GM18519 (cell line): ENCODE measurements around the gene ETV2.
"Not testable (repeated sequence)": the region's sequence is repeated elsewhere in the genome, so short reads cannot be mapped to it uniquely, and the experiment has no call there.

Experiments
- ATAC-seq: cut with Tn5 transposase; IDR thresholded peaks from one replicate; pipeline ENCODE4 v1.9.1; 2021; ENCODE audit warnings: mild to moderate bottlenecking, moderate library complexity; ENCODE audit not compliant: unreplicated experiment, low FRiP score

The ETV2 gene, protein sequence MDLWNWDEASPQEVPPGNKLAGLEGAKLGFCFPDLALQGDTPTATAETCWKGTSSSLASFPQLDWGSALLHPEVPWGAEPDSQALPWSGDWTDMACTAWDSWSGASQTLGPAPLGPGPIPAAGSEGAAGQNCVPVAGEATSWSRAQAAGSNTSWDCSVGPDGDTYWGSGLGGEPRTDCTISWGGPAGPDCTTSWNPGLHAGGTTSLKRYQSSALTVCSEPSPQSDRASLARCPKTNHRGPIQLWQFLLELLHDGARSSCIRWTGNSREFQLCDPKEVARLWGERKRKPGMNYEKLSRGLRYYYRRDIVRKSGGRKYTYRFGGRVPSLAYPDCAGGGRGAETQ

DNA sequence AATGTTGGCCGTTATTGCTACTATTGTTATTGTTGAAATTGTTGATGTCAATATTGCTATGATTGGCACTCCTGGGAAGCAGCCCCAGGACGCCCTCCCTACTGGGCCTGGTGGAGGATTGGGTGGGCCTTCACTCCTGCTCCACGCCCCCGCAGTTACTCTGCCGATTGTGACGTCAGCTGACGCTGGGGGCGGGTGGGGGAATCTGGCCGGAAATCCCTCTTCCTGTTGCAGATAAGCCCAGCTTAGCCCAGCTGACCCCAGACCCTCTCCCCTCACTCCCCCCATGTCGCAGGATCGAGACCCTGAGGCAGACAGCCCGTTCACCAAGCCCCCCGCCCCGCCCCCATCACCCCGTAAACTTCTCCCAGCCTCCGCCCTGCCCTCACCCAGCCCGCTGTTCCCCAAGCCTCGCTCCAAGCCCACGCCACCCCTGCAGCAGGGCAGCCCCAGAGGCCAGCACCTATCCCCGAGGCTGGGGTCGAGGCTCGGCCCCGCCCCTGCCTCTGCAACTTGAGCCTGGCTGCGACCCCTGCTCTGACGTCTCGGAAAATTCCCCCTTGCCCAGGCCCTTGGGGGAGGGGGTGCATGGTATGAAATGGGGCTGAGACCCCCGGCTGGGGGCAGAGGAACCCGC is at the start of gene ETV2:
ETV2 (plus strand) TSS at position 231 of the 637 bp plus-strand sequence. CDS start 716 bp downstream, outside the sequence.
- no peak for ATAC-seq

- no peak for ATAC-seq
These were observed 49.3 kb upstream of the ETV2 start for GRCh38 chr19:35592226-35592625.

DNA sequence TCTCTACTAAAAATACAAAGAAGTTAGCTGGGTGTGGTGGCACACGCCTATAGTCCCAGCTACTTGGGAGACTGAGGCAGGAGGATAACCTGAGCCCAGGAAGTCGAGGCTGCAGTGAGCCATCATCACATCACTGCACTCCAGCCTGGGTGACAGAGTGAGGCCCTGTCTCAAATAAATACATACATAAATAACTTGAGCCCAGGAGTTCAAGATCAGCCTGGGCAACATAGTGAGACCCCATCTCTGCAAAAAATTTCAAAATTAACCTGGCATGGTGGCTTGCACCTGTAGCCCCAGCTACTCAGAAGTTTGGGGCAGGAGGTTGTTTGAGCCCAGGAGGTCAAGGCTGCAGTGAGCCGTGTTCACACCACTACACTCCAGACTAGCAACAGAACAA is 46.5 kb upstream of the ETV2 start:
- ATAC-seq: not testable (repeated sequence)

GRCh38 chr19:35595928-35596327 is 45.6 kb upstream of the ETV2 start:
- ATAC-seq: no peak

GRCh38 chr19:35596366-35596999 is 45.1 kb upstream of the ETV2 start:
- ATAC-seq: peak; percentile 42

DNA sequence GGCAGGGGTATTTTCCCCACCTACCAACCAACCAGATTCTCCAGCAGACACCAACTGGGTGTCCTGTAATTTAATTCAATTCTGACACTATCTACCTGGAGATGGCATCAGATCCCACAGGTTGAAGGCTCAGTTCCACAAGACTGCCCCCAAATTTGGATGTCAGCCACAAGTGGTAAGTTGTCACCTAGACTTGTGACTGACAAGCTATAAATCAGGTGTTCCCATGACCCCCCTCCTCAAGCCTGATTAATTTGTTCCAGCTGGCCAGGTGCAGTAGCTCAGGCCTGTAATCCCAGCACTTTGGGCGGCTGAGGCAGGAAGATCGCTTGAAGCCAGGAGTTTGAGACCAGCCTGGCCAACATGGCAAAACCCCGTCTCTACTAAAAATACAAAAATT is 39.6 kb upstream of the ETV2 start:
- no peak for ATAC-seq

DNA sequence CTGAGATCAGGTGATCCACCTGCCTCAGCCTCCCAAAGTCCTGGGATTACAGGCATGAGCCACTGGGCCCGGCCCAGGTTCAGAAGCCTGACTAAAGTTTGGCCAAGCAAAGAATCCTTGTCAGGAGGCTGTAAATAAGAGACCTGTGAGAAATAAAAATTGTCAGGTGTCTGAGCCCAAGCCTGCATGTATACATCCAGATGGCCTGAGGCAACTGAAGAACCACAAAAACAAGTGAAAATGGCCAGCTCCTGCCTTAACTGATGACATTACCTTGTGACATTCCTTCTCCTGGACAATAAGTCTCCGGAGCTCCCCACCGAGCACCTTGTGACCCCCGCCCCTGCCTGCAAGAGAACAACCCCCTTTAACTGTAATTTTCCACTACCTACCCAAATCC is 37.1 kb upstream of the ETV2 start:
- not testable (repeated sequence) for ATAC-seq

DNA sequence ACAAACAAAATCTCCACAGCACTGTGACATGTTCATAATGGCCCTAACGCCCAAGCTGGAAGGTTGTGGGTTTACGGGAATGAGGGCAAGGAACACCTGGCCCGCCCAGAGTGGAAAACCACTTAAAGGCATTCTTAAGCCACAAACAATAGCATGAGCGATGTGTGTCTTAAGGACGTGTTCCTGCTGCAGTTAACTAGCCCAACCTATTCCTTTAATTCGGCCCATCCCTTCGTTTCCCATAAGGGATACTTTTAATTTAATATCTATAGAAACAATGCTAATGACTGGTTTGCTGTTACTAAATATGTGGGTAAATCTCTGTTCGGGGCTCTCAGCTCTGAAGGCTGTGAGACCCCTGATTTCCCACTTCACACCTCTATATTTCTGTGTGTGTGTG is 34.4 kb upstream of the ETV2 start:
- not testable (repeated sequence) for ATAC-seq

DNA sequence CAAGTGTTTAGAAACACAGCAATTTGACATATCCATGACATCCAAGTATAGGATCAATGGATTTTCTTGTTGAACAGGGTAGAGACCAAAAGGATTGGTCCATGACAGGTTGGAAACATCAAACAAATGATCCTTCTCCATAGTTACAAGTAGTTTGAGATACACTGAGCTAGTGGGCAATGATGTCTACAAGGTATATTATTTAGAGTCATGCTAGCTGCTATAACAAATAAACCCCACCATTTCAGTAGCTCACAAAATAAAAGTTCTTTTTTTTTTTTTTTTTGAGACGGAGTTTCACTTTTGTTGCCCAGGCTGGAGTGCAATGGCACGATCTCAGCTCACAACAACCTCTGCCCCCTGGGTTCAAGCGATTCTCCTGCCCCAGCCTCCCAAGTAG is 33.9 kb upstream of the ETV2 start:
- no peak for ATAC-seq

- ATAC-seq: no peak
These were observed 33.3 kb upstream of the ETV2 start for GRCh38 chr19:35608251-35608650.

DNA sequence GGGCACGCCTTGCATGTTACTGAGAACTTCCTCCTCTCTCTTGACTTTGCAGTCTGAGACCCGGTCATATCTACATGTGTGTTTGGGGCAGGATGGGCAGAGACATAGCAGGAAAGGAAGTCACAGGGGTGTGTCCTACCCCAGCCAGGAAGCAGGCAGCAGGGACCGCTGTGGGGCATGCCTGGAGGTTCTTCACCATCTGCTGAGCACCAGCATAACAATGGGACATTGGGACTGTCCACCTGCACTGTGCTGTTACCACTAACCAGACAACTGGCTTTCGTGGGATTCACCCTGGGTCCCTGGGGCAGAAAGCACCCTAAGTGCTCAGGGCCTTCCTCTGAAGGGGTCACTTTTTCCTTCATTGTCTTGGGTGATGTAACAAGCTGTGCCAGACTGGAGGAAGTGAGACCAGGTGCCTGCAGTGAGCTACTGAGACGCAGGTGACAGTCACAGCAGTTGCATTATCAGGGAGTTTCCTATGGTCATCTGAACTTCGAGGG is 31.6 kb upstream of the ETV2 start:
- ATAC-seq: no peak

DNA sequence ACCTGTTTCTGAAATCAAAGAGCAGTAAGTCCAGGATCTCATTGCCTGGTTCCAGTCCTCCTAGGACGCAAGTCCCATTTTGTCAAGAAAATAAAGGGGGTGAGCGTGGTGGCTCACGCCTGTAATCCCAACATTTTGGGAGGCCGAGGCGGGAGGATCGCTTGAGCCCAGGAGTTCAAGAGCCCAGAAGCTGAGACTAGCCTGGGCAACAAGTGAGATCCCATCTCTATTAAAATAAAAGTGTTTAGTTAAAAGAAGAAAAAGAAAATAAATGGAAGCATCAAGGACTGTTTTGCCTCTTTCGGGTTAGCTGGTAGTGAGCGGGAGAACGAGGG is 29.4 kb upstream of the ETV2 start:
- ATAC-seq: no peak

DNA sequence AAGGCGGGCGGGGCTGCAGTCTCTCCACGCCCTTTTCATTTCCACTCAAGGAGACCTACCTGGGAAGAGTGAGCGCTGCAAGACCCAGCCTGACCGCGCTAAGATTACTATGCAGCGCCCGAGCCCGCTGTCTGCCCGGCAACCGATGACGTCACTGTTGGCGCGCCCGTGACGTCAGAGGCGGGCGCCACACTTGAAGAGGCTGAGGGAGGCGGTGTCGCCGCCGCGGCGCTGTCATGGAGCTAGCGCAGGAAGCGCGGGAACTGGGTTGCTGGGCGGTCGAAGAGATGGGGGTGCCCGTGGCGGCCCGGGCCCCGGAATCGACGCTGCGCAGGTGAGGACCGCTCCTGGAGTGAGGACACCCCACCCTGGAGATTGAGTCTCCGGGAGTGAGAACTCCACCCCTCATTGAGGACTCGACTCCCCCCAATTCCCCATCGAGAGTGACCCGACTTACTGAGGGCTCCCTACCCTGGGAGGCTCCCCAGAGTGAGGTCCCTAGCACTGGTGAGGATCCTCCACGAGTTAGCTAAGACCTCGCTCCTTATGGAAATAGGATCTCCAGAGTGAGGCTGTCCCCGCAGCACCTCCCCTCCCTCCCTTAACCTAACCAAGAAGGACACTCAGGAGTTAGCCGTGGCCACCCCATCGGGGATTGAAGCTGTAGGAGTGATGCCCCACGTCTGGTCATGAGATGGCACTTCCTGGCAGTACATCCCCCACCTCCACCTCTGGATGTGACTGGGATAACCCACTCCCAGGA is 28.8 kb upstream of the ETV2 start, which contains the start of gene HAUS5:
HAUS5 (plus strand) TSS at position 177 of the 763 bp plus-strand sequence; CDS start at position 237, 60 bp downstream.
- peak; percentile 55 for ATAC-seq

DNA sequence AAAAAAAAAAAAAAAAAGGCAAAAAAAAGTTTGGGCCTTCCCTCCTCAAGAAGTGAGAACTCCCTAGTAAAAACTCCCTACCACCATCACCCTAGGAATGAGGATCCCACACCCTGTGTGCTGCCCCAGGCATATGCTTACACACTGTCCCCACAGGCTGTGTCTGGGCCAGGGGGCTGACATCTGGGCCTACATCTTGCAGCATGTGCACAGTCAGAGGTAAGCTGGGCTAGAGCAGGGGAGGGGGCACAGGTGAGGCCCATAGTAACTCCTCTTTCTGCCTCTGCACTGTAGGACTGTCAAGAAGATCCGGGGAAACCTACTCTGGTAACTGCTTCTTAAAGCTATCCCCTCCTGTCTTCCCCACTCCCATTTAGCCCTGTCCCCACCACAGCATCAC is 28.0 kb upstream of the ETV2 start:
- no peak for ATAC-seq

DNA sequence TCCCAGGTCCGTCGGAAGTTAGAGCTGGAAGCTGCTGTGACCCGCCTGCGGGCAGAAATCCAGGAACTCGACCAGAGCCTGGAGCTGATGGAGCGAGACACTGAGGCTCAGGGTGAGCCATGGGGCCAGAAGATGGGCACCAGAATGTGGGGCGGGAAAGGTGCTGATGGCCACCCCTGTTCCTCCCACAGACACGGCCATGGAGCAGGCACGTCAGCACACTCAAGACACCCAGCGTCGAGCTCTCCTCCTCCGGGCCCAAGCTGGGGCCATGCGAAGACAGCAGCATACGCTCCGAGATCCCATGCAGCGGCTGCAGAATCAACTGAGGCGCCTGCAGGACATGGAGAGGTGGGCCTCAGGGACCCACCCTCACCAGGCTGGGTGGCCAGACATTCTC is 26.5 kb upstream of the ETV2 start:
- ATAC-seq: no peak

GRCh38 chr19:35618857-35619256 is 22.7 kb upstream of the ETV2 start:
- ATAC-seq: no peak

DNA sequence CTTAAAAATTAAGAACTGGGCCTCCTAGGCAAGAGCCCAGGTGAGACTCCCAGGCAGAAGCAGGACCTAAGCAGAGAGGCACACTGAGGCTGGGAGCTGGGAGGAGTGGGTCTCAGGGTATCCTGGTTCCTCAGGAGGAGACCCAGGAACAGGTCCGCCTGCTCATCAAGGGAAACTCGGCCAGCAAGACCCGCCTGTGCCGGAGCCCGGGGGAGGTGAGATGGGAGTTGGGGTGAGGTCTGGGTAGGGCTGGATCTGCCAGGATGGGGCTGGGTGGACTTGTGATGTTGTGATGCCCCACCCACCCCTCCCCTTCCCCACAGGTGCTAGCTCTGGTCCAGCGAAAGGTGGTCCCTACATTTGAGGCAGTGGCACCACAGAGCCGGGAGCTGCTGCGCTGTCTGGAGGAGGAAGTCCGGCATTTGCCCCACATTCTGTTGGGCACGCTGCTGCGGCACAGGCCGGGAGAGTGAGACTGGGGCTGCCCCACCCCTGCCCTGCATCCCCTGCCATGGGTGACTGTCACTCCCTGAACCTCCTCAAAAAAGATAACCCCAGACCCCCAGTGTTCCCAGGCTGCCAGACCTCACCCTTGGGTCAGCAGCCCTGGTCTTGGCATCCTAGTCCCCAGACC is 22.1 kb upstream of the ETV2 start:
- ATAC-seq: no peak

DNA sequence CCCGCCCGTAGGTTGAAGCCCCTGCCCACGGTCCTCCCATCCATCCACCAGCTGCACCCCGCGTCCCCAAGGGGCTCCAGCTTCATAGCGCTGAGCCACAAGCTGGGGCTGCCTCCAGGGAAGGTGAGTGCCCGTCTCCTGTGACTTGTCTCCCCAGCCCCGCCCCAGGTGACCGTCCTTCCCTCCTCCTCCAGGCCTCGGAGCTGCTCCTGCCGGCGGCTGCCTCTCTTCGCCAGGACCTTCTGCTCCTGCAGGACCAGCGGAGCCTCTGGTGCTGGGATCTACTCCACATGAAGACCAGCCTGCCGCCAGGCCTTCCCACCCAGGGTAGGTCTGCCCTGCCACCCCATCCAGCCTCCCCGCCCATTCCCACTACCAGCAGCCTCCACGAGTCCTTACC is 21.5 kb upstream of the ETV2 start:
- no peak for ATAC-seq

DNA sequence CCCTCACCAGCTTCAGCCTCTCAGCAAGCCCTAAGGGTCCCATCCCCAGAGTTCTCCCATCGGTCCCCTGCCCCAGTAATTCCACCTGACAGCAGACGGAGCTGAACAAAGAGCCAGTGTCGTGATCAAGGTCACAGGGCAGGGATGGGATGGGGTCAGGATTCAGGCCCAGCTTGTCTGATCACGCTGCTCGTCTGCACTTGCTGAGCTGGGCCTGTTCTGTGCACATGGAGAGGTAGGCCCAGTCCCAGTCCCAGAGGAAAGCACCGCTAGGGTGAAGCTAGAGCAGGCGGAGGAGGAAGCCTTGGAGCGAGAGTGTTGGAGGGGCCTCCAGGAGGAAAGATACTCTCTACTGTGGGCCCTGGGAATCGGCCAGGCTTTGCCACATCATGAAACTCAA is 19.8 kb upstream of the ETV2 start:
- no peak for ATAC-seq

DNA sequence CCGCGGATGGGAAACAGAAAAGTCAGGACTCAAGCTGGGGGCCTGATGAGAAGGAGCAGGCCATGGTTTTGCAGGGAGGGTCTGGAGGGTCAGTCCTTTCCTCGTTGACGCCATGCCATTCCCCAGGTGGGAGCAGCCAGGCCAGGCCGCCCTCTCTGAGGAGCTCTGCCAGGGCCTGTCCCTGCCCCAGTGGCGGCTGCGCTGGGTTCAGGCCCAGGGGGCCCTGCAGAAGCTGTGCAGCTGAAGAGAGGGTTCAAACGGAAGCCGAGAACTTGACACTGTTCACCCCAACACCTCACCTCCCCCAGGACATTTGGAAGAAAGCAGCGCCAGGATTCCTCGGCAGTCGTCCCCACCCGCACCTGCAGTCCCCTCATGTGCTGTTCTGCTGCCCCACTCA is 18.8 kb upstream of the ETV2 start:
- ATAC-seq: no peak
